Suprapubic skin (tissue), 4 donors: ENCODE results near the gene CBX4.

ENCODE experiments used
- EP300 ChIP-seq: sonication (generic); formaldehyde crosslinking; IDR thresholded peaks from one replicate; pipeline ENCODE4 v1.6.1; 2017; ENCODE audit warnings: antibody characterized with exemption
- POLR2A ChIP-seq, 2 donors: fragments of 450-650 bp; IDR thresholded peaks; one replicate each; pipeline ENCODE4 v1.6.1; 2017; ENCODE audit warnings: antibody characterized with exemption in 2 of 2, mild to moderate bottlenecking in 2 of 2, moderate library complexity in 2 of 2
- POLR2AphosphoS5 ChIP-seq, 3 donors: sonication (generic); formaldehyde crosslinking; IDR thresholded peaks; one replicate each; pipeline ENCODE4 v1.6.1; 2017; ENCODE audit warnings: antibody characterized with exemption in 3 of 3
- TF ChIP-seq, protein P1 (sequence below), 2 donors: fragments of 200-600 bp in 1 of 2; fragments of 450-650 bp in 1 of 2; sonication (generic) in 1 of 2; IDR thresholded peaks; one replicate each; pipeline ENCODE4 v1.5.1; 2016 to 2019; ENCODE audit warnings: antibody characterized with exemption in 2 of 2, mild to moderate bottlenecking in 1 of 2, moderate library complexity in 1 of 2

DNA sequence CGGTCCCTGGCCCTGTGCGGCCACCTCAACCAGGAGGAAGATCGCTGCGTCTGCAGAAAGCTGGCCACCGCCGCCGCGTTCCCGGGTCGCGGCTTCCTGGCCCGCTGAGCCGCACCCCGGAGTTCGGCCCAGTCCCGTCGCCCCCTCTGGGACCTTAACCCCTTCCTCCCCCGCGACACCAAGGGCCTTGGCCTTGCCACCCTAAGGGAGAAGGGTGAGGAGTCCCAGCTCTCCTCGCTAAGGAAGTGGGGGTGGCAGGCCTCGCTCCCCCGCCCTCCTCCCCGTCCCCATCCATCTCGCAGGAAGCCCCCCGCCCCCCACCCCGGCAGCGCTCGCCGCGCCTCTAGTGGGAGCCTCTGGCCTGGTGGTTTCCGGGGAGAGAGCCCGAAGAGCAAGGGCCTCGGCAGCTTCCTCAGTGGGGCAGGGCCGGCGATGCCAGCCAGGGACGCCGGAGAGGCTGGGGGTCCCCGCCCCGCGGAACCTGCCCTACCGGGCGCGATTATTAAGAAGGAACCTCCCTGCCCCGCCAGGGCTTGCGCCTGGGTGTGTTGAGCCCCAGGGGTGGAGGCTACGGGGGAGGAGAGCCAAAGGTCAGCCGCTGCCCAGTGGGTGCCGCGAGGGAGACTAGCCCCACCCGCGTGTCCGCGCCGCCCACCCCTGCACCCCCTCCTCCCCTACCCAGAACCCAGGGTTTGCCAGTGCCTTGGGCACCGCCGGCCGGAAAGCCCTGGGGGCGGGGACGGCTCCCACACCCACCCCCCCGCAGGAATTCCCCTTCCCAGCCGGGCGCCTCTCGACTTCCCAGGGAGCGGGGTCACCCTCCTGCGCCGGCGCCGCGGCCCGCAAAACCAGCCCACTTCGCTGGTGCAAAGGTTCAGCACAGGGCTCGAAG lies 6.8 kb downstream of the CBX4 start:
- TF ChIP-seq POLR2A (IDR thresholded peaks at IDR 0.05) (no peak), POLR2AphosphoS5 (IDR thresholded peaks at IDR 0.05) (no peak), EP300 (no peak)
- TF ChIP-seq, protein P1, sequence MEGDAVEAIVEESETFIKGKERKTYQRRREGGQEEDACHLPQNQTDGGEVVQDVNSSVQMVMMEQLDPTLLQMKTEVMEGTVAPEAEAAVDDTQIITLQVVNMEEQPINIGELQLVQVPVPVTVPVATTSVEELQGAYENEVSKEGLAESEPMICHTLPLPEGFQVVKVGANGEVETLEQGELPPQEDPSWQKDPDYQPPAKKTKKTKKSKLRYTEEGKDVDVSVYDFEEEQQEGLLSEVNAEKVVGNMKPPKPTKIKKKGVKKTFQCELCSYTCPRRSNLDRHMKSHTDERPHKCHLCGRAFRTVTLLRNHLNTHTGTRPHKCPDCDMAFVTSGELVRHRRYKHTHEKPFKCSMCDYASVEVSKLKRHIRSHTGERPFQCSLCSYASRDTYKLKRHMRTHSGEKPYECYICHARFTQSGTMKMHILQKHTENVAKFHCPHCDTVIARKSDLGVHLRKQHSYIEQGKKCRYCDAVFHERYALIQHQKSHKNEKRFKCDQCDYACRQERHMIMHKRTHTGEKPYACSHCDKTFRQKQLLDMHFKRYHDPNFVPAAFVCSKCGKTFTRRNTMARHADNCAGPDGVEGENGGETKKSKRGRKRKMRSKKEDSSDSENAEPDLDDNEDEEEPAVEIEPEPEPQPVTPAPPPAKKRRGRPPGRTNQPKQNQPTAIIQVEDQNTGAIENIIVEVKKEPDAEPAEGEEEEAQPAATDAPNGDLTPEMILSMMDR (IDR thresholded peaks at IDR 0.05): no peak
